G401 (cell line): ENCODE data around the gene NAPA. TPM values are rescaled to one million over a fixed set of nuclear protein-coding genes. Genes with fewer than 3 reads are reported as not detected.

ENCODE experiments used
- DNase-seq: peaks from one replicate; pipeline ENCODE4 v3.0.0-alpha.2; 2015; ENCODE audit warnings: low spot score
- in situ Hi-C: cut with HindIII; loops from 2 replicates; pipeline ENCODE4 v1.10.0; 2016; ENCODE audit warnings: low sequenced_read_pairs, mixed read lengths
- total RNA-seq: library from RNA; depleted of rRNA; stranded (reverse); fragments of >200 nt; shearing (Covaris generic); gene quantifications from 2 replicates; pipeline ENCODE4 v1.2.3, GENCODE V29; 2014; rRNA removed

NAPA gene
- total RNA-seq, 1 experiment from 2014 or later = 75.9 TPM

GRCh38 chr19:47445527-47445926 lies 69.3 kb downstream of the NAPA start:
- DNase-seq = no peak
- in situ Hi-C loops = loop anchor here (5.0 kb wide), 1 partner anchor 52 kb away; no protein-coding TSS in a partner anchor

- in situ Hi-C loops = no loop called here
These were observed 70.5 kb downstream of the NAPA start for GRCh38 chr19:47444388-47444821.

GRCh38 chr19:47443331-47443730 lies 71.5 kb downstream of the NAPA start:
- in situ Hi-C loops = no loop called here
- DNase-seq = no peak

More at GRCh38 chr19:47444388-47444821, 70.5 kb downstream of the NAPA start:
- no peak for DNase-seq

- DNase-seq = no peak
- in situ Hi-C loops = no loop called here
These were observed 76.1 kb downstream of the NAPA start for GRCh38 chr19:47438793-47439220.

Other genes starting within 250 kb of the NAPA start
- gene INAFM1, start 240.2 kb downstream of the NAPA start, total RNA-seq = 7.0 and 11.0 TPM in 2 replicates
- gene C5AR1, start 205.2 kb downstream of the NAPA start, total RNA-seq = 0.68 and 0.92 TPM in 2 replicates
- gene C5AR2, start 182.9 kb downstream of the NAPA start, total RNA-seq = not detected in 2 replicates
- gene DHX34, start 165.7 kb downstream of the NAPA start, total RNA-seq = 13.9 and 16.7 TPM in 2 replicates
- 114 and 148 TPM in 2 replicates for gene MEIS3, start 95.5 kb downstream of the NAPA start, total RNA-seq
- gene SLC8A2, start 43.2 kb downstream of the NAPA start, total RNA-seq = 3.5 and 3.8 TPM in 2 replicates
- gene KPTN, start 30.8 kb downstream of the NAPA start, total RNA-seq = 31.5 and 44.5 TPM in 2 replicates
- gene ZNF541, start 58.1 kb upstream of the NAPA start, total RNA-seq = not detected in 2 replicates
- 0.10 and 5.7 TPM in 2 replicates for gene BICRA, start 94.1 kb upstream of the NAPA start, total RNA-seq
- not detected in 2 replicates for gene EHD2, start 198.4 kb upstream of the NAPA start, total RNA-seq
- 431 and 471 TPM in 2 replicates for gene NOP53, start 230.5 kb upstream of the NAPA start, total RNA-seq